Stimulated activated CD4-positive, alpha-beta T cell treated with anti-CD3 and anti-CD28 coated beads, Interleukin-12 subunit alpha, Interleukin-12 subunit beta, amount 100 ng/mL, for 48 hours (primary cell): ENCODE results near the gene BSN.

Source experiments
- DNase-seq, 3 donors: peaks; one replicate each; pipeline ENCODE4 v3.0.0-alpha.2; 2020; ENCODE audit warnings: low read depth in 2 of 3, low spot score in 1 of 3

The BSN gene

DNA sequence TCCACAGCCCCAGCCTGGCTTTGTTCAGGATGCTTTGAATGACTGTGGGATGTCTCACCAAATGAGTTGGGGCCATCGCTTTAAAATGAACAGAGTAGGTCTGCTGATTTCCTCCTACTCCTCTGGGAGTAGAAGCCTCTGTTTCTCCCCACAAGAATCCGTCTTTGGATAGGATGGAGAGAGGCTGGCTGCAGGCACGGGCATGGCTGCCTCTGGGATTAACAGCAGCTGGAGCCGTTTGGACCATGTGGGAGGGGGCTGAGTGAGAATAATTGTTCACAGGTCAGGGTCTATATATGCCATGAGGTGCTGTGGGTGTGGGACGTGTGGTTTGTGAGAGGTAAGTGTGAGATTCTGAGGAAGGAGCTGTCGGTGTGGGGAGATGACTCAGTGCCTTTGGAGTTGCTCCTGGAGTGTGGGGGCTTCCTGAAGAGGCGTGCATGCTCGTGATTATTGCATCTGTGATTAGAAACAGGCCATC is 71.9 kb downstream of the BSN start:
- DNase-seq, result no peak

- no peak for DNase-seq
Observed at GRCh38 chr3:49626796-49627195, 72.5 kb downstream of the BSN start.

DNA sequence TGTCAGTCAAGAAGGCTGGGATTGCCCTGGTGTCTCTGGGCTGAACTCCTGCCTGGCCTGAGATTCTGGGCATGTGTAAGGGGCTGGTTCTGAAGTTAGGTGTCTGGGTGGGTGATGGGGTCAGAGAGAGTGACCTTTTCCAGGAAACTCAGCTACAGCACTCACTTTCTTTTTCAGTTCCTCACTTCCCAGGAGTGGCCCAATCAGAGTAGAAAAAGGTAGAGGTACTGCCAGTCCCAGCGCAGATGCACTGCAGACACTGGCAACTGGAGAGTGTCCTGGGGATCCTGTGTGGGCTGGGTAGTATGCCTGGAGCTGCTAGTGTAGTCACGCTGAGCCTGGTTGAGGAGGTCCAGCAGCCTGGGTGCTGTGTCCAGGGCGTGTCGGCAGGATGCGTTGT is 73.4 kb downstream of the BSN start:
- DNase-seq, result no peak

DNA sequence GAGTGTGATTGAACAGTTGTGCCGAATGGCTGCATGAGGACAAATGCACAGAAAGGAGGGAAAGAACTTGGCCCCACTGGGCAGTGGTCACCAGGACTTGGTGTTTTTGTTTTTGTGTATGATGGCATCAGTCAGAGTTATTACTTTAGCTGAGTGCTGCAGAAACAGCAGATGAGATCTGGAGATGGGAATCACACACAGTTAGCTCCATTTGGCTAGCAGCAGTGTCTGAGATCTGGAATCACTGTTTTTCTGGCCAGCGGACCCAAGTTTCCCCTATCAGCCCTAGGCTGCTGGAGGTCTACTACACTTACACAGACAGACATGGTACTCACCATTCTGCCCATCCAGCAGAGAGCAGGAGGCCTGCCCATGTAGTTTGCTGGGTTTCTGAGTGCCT is 74.0 kb downstream of the BSN start:
- no peak for DNase-seq

- no peak for DNase-seq
Observed at GRCh38 chr3:49629451-49629850, 75.2 kb downstream of the BSN start.

GRCh38 chr3:49629866-49630265 is 75.6 kb downstream of the BSN start:
- no peak for DNase-seq

GRCh38 chr3:49630784-49631183 is 76.5 kb downstream of the BSN start:
- DNase-seq, result no peak

DNA sequence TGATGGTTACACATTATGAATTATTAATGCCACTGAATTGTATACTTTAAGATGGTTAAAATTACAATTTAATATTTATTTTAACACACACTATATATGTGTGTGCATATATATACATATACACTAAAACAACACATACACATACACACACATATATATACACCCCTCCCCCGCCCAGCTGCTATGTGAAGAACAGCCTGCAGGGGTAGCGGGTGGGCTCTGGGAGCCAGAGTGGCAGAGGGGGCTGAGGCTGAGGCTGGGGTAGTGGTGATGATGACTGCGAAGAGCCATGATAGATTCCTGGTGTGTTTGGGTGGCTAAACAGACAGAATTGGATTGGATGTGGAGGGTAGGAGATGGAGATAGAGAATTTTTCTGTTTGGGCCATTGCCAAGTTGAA is 80.5 kb downstream of the BSN start:
- no peak for DNase-seq

GRCh38 chr3:49636883-49637609 is 82.8 kb downstream of the BSN start:
- no peak for DNase-seq

DNA sequence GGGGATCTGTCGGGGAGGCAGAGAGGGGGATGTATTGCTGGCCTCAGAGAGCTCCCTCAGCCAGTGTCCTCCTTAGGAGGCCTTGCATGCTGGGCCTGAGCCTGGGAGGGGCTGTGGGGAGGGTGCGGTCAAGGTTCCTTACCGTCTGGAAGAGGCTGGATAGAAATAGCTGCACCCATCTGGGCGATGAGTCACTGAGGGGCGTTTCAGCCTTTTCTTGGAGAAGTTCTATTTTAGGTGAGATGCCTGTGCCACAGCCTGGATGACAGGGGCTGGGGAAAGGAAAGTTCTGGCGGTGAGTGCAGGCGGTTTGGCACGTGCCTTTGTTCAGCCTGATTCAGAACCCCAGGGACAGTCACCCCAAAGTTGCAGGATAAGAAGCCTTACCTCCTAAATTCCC is 84.2 kb downstream of the BSN start:
- no peak for DNase-seq

- no peak for DNase-seq
Observed at GRCh38 chr3:49639551-49639950, 85.3 kb downstream of the BSN start.

DNA sequence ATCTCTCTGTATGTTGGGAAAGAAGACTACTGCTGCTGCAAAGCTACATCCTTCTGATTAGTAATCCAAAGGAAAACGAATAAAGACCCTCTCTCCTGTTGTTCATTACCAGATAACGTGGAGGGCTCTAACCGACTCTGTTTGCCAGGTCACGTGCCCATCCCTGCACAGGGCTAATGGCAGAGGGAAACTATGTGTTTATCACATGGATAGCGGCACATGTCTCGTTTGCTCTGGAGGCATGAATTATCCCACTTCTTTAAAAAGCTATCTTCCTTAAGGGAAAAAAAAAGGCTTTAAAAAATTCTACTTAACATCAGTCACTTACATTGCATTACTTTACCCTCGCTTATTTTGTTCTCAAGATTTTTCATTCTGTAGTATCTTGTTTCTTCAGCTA is 87.0 kb downstream of the BSN start:
- DNase-seq, result no peak

GRCh38 chr3:49641921-49642707 is 87.8 kb downstream of the BSN start:
- no peak for DNase-seq

DNA sequence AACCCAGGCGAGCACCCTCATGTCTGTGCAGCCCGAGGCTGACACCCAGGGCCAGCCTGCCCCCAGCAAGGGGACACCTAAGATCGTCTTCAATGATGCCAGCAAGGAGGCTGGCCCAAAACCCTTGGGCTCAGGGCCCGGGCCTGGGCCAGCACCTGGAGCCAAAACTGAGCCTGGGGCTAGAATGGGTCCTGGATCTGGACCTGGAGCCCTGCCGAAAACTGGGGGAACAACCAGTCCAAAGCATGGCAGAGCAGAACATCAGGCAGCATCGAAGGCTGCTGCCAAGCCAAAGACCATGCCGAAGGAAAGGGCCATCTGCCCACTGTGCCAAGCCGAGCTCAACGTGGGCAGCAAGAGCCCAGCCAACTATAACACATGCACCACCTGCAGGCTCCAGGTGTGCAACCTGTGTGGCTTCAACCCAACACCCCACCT is 88.5 kb downstream of the BSN start:
- no peak for DNase-seq

GRCh38 chr3:49644684-49645083 is 90.4 kb downstream of the BSN start:
- DNase-seq, result no peak

- DNase-seq, result no peak
Observed at GRCh38 chr3:49646236-49646635, 92.0 kb downstream of the BSN start.

GRCh38 chr3:49647741-49648140 is 93.5 kb downstream of the BSN start:
- no peak for DNase-seq

GRCh38 chr3:49648354-49649019 is 94.2 kb downstream of the BSN start:
- DNase-seq, result no peak

- DNase-seq, result no peak
Observed at GRCh38 chr3:49649576-49649975, 95.3 kb downstream of the BSN start.

DNA sequence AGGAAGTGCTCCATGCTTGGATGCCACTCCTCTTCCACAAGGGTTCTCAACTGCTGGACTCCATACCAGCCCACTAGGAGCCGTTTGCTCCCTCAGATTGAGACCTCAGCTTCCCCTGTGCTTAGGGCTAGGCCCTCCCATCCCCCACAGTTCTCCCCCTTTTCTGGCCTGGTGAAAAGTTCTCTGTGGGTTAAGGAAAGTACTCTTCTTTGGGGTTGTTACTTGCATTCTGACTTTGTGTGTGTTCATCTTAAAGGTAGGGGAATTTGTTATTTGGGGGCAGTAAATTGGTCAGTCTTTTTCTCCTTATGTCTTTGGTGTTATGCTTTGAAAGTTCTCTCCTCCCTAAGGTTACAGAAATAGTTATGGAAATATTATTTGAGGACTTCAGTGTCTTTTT is 95.9 kb downstream of the BSN start:
- DNase-seq, result no peak

DNA sequence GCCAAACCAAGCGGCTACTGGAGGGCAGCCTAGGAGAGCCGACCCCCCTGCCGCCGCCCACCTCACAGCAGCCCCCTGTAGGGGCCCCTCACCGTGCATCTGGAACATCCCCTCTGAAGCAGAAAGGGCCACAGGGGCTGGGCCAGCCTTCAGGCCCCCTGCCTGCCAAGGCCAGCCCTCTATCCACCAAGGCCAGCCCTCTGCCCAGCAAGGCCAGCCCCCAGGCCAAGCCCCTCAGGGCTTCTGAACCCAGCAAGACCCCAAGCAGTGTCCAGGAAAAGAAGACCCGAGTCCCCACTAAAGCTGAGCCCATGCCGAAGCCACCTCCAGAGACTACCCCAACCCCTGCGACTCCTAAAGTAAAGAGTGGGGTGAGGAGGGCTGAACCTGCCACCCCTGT is 96.4 kb downstream of the BSN start:
- DNase-seq, result no peak
